A172 (cell line): ENCODE data around the gene UNC93B1. TPM values are rescaled to one million over a fixed set of nuclear protein-coding genes. Genes with fewer than 3 reads are reported as not detected.

Experiments
- DNase-seq: peaks from one replicate; pipeline ENCODE4 v3.0.0-alpha.2; 2015; ENCODE audit warnings: low spot score
- total RNA-seq: library from RNA; depleted of rRNA; stranded (reverse); fragments of >200 nt; shearing (Covaris generic); gene quantifications from 2 replicates; pipeline ENCODE4 v1.2.3, GENCODE V29; 2014

The UNC93B1 gene
- total RNA-seq, 1 experiment from 2014 or later = 22.1 TPM

GRCh38 chr11:68022531-68022930 is 18.6 kb upstream of the UNC93B1 start:
- DNase-seq = no peak

GRCh38 chr11:68021167-68021787 is 17.4 kb upstream of the UNC93B1 start:
- no peak for DNase-seq

- DNase-seq = peak; percentile 82
Observed at GRCh38 chr11:68020575-68020974, 16.7 kb upstream of the UNC93B1 start.

GRCh38 chr11:68019486-68019885 is 15.6 kb upstream of the UNC93B1 start:
- no peak for DNase-seq

- no peak for DNase-seq
Observed at GRCh38 chr11:68018730-68019190, 14.9 kb upstream of the UNC93B1 start.

GRCh38 chr11:68017980-68018729 is 14.3 kb upstream of the UNC93B1 start:
- no peak for DNase-seq

- DNase-seq = peak; percentile 50
Observed at GRCh38 chr11:68016904-68017817, 13.3 kb upstream of the UNC93B1 start.

GRCh38 chr11:68016161-68016903 is 12.4 kb upstream of the UNC93B1 start:
- no peak for DNase-seq

GRCh38 chr11:68015467-68015866 is 11.6 kb upstream of the UNC93B1 start:
- no peak for DNase-seq

- no peak for DNase-seq
Observed at GRCh38 chr11:68014947-68015447, 11.1 kb upstream of the UNC93B1 start.

- peak; percentile 93 for DNase-seq
Observed at GRCh38 chr11:68014157-68014946, 10.5 kb upstream of the UNC93B1 start.

- no peak for DNase-seq
Observed at GRCh38 chr11:68013611-68014156, 9.8 kb upstream of the UNC93B1 start.

GRCh38 chr11:68012843-68013610 is 9.1 kb upstream of the UNC93B1 start:
- peak; percentile 97 for DNase-seq

- DNase-seq = peak; percentile 55
Observed at GRCh38 chr11:68012044-68012842, 8.3 kb upstream of the UNC93B1 start.

GRCh38 chr11:68011051-68011943 is 7.4 kb upstream of the UNC93B1 start:
- DNase-seq = no peak

- DNase-seq = peak; percentile 89
Observed at GRCh38 chr11:68010090-68011041, 6.5 kb upstream of the UNC93B1 start, which contains the start of gene ALDH3B1. TSS of gene ALDH3B1 (plus strand) at chr11:68010327. CDS start at chr11:68015298, 4,971 bp downstream.
